ENCODE data around the gene FGD2. TPM values are rescaled to one million over a fixed set of nuclear protein-coding genes. Genes with fewer than 3 reads are reported as not detected.
"Not testable (repeated sequence)": the region's sequence is repeated elsewhere in the genome, so short reads cannot be mapped to it uniquely, and the experiment has no call there.

FGD2 gene
- polyA plus RNA-seq, 1 donor: 3.8 TPM

DNA sequence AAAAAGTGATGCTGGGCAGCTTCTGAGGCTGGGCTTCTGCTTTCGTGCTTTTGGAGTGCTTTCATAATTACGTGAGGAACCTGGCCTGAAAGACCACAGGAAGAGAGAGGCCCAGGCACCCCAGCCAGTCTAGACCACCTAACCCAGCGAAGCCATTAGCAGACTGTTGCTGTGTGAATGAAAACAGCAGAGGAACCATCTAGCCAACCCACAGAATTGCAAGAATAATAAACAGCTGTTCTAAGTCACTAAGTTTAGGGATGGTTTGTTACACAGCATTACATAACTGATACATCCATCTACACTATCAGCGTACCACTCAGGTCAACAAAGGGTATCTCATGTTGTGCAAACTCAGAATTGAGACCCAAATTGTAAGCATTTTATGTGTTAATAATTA lies 34.5 kb downstream of the FGD2 start:
- DNase-seq (ENCODE audit: low read depth): no peak

- DNase-seq (ENCODE audit: low read depth): no peak
Measured at GRCh38 chr6:37041521-37041920, 36.1 kb downstream of the FGD2 start.

- DNase-seq (ENCODE audit: low read depth): no peak
Measured at GRCh38 chr6:37042150-37042549, 36.7 kb downstream of the FGD2 start.

DNA sequence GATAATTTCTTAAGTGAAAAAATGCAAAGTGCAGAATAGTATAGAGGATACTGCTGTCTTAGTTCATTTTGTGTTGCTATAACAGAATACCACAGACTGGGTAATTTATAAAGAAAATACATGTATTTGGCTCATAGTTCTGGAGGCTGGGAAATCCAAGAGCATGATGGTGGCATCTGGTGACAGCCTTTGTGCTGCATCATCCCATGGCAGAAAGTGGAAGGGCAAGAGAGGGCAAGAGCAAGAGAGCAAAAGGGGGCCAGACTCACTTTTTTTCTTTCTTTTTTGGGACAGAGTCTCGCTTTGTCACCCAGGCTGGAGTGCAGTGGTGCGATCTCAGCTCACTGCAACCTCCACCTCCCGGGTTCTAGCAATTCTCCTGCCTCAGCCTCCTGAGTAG lies 37.6 kb downstream of the FGD2 start:
- DNase-seq (ENCODE audit: low read depth): not testable (repeated sequence)

GRCh38 chr6:37047346-37047688 lies 41.9 kb downstream of the FGD2 start:
- DNase-seq (ENCODE audit: low read depth): no peak

GRCh38 chr6:37047689-37048402 lies 42.4 kb downstream of the FGD2 start:
- DNase-seq (ENCODE audit: low read depth): no peak

GRCh38 chr6:37048403-37048850 lies 43.0 kb downstream of the FGD2 start:
- no peak for DNase-seq (ENCODE audit: low read depth)

- no peak for DNase-seq (ENCODE audit: low read depth)
Measured at GRCh38 chr6:37048851-37049757, 43.6 kb downstream of the FGD2 start.

DNA sequence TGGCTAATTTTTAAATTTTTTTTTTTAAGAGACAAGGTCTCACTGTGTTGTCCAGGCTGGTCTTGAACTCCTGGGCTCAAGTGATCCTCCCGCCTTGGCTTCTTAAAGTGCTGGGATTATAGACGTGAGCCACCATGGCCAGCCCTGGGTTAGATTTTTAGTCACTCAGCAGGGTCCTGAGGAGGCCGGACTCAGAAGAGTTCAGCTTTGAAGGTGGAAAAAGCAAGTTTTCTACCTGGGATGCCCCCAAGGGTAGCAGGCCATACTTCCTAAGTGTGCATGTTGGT lies 44.2 kb downstream of the FGD2 start:
- no peak for DNase-seq (ENCODE audit: low read depth)

DNA sequence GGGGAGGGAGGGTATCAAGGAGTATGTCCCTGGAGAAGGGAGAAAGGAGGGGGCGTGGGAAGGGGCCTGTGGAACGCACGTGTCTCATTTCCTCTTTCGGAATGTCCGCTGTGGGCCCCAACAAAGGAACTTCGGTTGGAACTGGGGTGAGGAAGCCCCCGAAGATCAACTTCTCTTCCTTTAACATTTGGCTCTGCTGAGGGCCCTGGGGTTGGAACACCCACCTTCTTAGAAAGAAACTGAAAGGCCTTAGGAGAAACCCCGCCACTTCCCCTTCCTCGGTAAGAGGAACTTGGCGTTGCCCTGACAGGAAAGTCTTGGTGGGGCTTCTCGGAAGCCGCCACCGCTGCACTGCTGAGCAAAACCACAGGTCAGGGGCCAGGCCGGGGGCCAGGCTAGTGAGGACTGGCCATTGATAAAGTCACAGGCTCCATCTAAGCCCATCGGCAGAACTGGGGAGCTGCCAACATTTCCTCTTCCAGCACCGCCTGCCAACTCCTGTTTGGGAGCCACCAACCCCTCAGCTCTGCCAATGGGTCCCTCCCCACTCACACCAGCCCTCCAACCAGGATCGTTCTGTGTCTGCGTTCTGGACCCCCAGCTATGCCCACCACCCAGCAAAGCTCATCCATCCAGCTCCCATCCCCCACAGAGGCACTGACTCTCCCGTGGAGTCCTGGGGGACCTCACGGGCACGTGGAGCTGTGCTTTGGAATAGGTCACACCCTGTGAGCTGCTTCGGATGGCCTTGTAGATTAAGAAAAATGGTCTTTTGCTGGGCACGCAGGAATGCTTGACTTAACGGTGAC lies 44.8 kb downstream of the FGD2 start:
- no peak for DNase-seq (ENCODE audit: low read depth)

- no peak for DNase-seq (ENCODE audit: low read depth)
Measured at GRCh38 chr6:37050854-37051137, 45.3 kb downstream of the FGD2 start.

DNA sequence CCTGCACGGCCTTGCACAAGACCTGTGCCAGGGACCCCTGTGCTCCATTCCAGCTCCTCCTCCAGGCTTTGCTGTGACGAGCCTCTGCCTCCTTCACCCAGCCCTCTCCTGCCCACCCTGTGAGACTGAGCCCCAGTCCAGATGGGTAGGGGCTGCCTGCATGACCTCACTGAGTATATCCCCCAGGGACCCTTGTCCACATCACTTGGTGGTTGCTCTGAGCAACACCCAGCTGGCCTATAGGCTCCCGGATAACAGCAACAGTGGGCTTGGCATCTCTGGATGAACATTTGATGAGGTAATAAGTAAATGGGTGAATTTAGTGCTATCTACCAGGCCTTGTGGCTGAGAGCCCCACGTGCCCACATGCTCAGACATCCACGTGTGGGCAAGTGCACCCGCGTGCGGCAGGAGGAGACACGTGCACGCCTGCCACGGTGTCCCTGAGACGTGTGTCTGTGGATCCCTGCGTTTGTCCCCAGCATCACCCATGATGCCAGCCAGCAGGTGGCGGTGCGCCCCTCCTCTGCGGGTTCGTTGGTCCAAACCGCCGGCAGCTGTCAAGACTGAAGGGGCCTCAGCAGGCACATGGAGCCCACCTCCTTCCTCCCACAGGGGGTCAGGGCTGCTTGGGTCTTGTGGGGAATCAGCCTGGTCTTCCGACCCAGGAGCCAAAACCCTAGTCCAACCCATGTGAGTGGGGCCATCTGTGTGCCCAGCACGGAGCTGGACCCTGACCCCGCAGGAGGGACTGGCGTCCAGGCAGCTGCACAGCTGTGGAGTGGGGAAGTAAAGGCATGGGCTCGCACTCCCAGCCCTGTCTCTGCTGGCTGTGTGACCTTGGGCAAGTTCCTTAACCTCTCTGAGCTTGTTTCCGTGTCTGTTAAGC lies 45.9 kb downstream of the FGD2 start:
- no peak for DNase-seq (ENCODE audit: low read depth)

GRCh38 chr6:37052027-37052628 lies 46.7 kb downstream of the FGD2 start:
- no peak for DNase-seq (ENCODE audit: low read depth)

DNA sequence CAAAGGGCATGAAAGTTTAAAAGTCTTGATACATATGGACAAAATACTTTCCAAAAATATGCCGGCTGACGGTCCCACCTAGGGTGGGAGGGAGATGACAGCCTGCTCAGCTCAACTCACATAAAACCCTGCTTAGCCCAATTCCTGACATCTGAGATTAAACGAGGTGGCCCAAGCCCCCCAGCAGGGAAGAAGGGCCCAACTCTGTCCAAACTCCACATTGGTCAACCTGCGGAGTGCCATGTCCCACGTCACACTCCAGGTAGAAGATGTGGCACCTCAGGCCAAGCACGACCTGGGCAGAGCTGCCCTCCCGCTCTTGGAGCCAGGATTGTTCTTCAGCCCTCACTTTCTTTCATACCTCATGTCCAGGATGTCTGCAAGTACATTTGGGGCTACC lies 48.2 kb downstream of the FGD2 start:
- no peak for DNase-seq (ENCODE audit: low read depth)

DNA sequence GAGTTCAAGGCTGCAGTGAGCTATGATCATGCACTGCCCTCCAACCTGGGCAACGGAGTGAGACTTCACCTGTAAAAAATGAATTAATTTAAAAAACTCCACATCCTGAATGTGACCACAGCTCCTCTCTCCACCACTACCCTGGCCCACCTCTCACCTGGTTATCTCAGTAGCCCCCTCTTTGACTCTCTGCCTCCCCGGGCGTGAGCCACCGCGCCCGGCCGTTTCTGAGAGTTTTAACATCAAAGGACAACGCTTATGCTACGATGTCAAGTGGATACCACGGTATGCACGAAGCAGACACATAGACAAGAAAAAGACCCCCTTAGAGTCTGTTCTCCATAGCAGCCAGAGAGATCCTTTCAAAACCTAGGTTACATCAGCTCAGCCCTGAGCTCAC lies 48.7 kb downstream of the FGD2 start:
- no peak for DNase-seq (ENCODE audit: low read depth)

- no peak for DNase-seq (ENCODE audit: low read depth)
Measured at GRCh38 chr6:37054580-37054979, 49.1 kb downstream of the FGD2 start.

DNA sequence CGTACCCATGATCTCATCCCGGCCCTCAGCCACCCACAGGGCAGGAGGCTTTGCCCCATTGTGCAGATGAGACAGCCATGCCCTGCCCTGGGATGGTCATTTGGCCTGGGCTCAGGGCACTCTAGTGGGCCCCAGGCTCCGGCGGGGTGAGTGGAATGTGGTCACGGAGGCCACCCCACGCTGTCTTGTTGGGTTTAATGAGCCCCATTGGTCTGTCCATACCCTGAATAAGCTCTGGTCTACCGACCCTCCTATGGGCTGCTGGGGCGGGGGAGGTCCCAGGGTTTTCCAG lies 50.6 kb downstream of the FGD2 start:
- DNase-seq (ENCODE audit: low read depth): no peak

- no peak for DNase-seq (ENCODE audit: low read depth)
Measured at GRCh38 chr6:37056439-37057127, 51.1 kb downstream of the FGD2 start.

DNA sequence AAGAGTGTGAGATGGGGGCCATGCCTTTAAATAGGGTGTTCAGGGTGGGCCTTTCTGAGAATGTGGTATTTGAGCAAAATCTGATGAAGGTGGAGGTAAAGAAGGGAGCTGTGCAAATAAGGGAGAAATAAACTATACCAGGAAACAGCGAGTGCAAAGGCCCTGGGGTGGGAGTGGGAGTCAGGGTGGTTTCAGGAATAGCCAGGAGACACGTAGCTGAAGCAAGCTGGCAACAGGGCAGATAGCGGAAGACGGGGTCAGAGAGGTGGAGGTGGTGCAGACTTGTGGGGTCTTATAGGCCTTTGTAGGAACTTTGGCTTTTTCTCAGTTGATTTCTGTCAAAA lies 51.6 kb downstream of the FGD2 start:
- DNase-seq (ENCODE audit: low read depth): no peak

DNA sequence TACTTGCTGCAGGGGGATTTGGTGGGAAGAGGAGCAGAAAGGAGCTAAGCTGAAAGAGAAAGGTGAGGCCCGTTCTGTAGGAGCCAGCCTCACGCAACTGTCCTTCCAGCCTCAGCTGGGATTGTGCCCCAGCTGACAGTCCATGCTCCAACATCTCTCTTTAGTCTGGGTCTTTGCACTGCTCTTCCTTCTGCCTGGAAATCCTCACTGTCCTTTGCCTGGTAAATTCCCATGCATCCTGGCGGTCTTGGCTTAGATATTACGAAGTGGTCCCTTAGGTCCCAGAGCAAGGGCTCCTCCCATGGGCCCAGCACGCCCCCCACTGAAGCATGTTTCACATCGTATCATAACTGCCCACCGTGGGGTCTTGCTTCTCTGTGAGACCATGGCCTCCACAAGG lies 52.2 kb downstream of the FGD2 start:
- DNase-seq (ENCODE audit: low read depth): no peak

DNA sequence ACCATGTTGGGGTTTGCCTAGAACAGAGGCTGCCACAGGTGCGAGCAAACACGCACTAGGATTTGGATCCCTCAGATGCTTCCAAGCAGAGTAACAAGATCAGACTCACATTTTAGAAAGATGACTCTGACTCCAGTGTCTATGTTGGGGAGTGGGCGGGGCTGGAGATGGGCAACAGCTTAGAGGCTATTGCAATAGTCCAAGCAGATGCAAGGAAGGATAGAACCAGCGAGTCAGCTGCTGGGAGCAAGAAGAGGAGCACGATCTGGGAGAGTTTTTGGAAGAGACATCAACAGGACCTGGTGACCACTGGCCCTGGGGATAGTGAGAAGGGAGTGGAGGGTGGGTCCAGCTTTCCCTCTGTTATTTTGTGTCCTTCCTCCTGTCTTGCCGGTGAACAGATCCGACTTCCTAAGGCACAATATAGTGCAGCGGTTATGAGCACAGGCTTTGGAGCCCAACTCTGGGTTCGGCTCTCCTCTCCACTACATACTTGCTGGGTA lies 52.7 kb downstream of the FGD2 start:
- DNase-seq (ENCODE audit: low read depth): no peak

Measured in forelimb muscle (tissue), 1 donor.